Inferior parietal cortex (tissue), 1 donor: ENCODE results near the gene HLA-G.
"Not testable (repeated sequence)": the region's sequence is repeated elsewhere in the genome, so short reads cannot be mapped to it uniquely, and the experiment has no call there.

Experiments
- DNase-seq: peaks from one replicate; pipeline ENCODE4 v3.0.0-alpha.2; 2016; ENCODE audit errors: extremely low spot score

The HLA-G gene

DNA sequence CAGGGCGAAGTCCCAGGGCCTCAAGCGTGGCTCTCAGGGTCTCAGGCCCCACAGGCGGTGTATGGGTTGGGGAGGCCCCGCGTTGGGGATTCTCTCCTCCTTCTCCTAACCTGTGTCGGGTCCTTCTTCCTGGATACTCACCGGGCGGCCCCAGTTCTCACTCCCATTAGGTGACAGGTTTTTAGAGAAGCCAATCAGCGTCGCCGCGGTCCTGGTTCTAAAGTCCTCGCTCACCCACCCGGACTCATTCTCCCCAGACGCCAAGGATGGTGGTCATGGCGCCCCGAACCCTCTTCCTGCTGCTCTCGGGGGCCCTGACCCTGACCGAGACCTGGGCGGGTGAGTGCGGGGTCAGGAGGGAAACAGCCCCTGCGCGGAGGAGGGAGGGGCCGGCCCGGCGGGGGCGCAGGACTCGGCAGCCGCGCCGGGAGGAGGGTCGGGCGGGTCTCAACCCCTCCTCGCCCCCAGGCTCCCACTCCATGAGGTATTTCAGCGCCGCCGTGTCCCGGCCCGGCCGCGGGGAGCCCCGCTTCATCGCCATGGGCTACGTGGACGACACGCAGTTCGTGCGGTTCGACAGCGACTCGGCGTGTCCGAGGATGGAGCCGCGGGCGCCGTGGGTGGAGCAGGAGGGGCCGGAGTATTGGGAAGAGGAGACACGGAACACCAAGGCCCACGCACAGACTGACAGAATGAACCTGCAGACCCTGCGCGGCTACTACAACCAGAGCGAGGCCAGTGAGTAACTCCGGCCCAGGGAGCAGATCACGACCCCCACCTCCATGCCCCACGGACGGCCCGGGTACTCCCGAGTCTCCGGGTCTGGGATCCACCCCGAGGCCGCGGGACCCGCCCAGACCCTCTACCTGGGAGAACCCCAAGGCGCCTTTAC is at the start of gene HLA-G:
TSS of gene HLA-G (plus strand) at position 247 of the 892 bp plus-strand sequence. CDS start at position 267, 20 bp downstream.
- DNase-seq: no peak

DNA sequence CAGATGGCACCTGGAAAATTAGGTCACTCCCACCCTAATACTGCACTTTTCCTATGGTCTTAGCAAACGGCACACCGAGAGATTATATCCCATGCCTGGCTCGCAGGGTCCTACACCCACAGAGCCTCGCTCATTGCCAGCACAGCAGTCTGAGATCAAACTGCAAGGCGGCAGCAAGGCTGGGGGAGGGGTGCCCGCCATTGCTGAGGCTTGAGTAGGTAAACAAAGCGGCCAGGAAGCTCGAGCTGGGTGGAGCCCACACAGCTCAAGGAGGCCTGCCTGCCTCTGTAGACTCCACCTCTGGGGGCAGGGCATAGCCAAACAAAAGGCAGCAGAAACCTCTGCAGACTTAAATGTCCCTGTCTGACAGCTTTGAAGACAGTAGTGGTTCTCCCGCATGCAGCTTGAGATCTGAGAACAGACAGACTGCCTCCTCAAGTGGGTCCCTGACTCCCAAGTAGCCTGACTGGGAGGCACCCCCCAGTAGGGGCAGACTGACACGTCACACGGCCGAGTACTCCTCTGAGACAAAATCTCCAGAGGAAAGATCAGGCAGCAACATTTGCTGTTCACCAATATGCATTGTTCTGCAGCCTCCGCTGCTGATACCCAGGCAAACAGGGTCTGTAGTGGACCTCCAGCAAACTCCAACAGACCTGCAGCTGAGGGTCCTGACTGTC is 47.5 kb upstream of the HLA-G start:
- DNase-seq: not testable (repeated sequence)

DNA sequence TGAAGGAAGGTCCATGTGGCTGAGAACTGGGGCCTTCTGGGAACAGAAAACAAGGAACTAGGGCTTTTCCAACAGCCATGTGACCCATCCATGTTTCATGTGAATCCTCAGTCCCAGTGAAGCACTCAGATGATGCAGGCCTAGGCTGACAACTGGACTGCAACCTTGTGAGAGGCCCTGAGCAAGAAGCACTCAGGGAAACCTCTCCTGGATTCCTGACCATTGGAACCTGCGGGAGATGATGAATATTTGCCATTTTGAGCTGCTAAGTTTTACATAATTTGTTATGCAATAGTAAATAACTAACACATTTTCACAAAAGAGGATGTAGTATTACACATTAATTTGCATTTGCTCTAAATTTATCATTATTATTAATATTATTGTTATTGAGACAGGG is 38.4 kb upstream of the HLA-G start:
- DNase-seq: no peak

DNA sequence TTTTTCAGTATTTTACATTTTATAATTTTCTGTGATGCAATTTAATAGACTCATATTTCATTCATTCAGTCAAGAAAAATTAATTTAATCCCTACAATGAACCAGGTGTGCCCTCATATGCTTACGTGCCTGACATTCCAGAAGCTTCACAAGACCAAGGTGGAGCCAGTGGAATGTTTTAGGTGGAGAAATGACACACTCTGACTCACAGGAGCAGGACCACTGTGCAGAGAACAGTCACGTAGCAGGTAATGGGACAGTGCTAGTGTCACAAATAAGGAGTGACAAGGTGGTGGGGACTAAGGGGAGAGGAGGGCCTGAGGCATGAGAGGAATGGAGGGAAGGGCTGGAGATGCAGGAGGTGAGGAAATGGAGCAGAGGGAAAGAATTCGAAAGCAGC is 37.0 kb upstream of the HLA-G start:
- no peak for DNase-seq

DNA sequence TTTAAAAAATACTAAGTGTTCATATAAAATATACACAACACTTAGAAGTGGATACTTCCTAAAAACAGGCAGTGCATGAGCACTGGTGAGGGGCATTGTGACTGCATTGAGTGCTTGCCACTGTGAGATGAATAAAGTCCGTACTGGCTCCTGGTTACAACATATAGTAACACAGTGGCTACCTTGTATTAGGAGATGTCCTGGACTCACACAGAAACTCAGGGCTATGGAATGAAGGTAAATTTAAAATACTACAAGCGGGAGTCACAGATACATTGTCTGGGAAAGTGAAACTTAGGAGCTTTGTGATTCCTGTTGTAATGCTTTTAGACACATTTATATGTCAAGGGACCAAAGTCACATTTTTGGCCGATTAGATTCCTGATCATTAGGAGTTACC is 36.5 kb upstream of the HLA-G start:
- no peak for DNase-seq

DNA sequence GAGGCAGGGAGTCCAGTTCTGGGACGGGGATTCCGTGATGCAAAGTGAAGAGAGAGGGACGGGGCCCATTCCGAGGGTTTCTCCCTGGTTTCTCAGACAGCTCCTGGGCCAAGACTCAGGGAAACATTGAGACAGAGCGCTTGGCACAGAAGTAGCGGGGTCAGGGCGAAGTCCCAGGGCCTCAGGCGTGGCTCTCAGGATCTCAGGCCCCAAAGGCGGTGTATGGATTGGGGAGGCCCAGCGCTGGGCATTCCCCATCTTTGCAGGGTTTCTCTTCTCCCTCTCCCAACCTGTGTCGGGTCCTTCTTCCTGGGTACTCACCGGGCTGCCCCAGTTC is 35.9 kb upstream of the HLA-G start:
- DNase-seq: no peak

DNA sequence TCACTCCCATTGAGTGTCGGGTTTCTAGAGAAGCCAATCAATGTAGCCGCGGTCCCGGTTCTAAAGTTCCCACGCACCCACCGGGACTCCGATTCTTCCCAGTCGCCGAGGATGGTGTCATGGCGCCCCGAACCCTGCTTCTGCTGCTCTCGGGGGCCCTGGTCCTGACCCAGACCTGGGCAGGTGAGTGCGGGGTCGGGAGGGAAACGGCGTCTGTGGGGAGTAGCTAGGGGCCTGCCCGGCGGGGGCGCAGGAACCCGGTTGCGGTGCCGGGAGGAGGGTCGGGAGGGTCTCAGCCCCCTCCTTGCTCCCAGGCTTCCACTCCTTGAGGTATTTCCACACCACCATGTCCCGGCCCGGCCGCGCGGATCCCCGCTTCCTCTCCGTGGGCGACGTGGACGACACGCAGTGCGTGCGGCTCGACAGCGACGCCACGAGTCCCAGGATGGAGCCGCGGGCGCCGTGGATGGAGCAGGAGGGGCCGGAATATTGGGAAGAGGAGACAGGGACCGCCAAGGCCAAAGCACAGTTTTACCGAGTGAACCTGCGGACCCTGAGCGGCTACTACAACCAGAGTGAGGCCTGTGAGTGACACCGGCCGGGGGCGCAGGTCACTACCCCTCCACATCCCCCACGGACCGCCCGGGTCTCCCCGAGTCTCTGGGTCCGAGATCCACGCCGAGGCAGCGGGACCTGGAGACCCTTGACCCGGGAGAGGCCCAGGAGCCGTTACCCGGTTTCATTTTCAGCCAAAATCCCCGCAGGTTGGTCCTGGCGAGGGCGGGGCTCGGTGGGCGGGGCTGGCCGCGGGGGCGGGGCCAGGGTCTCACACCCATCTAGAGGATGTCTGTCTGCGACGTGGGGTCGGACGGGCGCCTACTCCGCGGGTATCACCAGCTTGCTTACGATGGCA is 35.2 kb upstream of the HLA-G start:
- peak; percentile 20 for DNase-seq

DNA sequence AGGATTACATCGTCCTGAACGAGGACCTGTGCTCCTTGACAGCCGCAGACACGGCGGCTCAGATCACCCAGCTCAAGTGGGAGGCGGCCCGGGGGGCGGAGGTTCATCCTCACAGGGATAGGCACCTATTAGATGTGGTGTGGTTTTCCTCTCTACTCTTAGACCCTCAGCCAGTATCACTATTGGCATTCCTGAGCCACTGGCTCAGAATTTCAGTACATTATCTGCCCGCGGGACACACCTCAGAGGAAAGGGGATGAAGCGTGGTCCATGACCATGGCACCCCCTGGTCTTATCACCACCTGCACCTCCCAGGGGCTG is 34.6 kb upstream of the HLA-G start:
- no peak for DNase-seq

DNA sequence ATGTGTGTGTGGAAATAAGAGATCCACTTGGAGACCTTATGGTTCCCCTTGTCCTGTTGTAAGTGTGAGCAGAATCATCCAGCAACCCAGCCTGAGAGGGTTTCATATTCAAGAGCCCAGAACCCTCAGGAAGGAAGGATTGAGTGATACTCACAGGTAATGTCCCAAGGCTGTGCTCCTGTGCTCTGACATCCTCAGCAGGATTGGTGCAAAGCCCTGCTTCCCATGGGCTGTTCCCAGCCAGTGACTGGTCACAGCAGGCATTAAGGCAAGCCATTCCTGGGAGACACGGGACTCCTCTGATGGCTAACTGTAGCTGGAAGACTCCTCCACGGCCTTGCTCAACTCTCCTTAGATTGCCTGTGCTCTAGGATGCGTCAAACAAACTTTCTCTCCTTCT is 33.8 kb upstream of the HLA-G start:
- DNase-seq: no peak

DNA sequence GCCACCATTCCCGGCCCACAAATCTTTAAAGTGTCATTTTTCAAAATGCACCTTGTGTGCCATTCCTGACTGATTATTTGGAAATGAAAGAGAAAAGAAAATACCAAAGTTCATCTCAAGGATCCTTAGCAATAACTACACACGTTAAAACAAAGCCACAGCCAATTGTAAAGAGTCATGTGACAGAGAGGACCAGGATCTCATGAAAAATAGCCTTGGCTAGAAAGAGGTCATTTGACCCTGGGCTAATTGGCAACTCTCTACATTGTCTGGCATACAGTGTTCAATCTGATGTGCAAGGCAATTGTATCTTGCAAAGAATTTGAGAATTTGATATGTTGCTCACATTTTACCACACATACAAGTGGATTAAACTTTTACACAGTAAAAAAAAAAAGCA is 31.6 kb upstream of the HLA-G start:
- no peak for DNase-seq

DNA sequence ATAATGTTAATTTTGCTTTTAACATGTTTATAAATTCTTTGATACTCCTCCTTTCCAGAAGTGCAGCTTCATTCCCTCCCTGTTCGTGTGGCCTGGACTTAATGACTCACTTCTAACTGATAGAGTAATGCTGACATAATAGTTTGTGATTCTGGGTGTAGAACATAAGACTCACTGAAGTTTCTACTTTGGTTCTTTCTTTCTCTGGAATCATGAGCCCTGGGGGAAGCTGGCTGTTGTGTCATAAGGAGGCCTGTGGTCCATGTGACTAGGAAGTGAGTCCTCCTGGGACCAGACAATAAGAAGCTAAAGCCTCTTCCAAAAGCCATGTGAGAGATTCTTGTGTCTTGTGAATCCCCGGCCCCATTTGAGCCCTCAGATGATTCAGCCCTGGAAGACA is 30.5 kb upstream of the HLA-G start:
- no peak for DNase-seq

DNA sequence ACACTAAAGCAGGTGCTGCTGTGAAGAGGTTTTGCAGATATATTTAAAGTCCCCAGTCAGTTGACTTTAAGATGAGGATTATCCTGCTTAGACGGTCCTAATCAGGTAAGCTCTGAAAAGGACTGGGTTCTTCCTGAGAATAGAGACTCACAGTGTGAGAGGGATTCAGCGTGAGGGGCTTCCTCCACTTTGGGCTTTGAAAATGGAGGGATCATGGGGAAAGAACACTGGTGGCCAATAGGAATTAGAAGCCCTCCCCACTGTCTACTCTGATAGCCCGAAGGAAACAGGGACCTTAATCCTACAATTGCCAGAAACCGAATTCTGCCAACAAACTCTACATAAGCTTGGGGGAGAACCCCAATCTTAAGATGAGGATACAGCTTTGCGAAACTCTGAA is 29.7 kb upstream of the HLA-G start:
- no peak for DNase-seq

DNA sequence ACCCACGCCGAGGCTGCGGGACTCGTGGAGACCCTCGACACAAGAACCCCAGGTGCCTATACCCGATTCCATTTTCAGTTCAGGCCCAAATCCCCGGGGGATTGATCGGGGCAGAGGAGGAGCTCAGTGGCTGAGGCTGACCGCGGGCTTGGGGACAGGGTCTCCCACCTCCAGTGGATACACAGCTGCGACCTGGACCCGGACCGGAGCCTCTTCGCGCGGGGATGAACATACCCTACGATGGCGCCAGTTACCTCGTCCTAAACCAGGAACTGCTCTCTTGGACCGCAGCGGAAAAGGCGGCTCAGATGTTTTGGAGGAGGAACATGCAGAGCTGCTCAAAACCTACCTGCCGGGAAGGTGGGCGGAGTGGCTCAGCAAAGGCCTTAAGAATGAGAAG is 27.4 kb upstream of the HLA-G start:
- DNase-seq: no peak

DNA sequence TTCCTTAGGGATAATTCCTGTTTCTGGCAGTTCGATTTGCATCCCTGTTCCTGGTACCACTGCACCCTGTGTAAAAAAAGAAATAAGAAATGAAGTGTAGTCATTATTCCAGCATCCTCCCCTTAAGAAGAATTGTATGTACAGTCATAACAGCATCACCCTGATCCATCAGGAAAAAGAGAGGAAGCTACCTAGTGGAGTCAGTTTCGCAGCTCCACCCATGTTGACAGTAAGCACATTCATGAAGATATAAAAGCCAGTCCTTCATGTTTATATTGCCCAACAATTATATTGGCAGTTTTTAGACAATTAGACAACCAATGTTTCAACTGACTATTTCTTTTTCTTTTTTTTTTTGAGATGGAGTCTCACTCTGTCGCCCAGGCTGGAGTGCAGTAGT is 21.2 kb upstream of the HLA-G start:
- DNase-seq: no peak

DNA sequence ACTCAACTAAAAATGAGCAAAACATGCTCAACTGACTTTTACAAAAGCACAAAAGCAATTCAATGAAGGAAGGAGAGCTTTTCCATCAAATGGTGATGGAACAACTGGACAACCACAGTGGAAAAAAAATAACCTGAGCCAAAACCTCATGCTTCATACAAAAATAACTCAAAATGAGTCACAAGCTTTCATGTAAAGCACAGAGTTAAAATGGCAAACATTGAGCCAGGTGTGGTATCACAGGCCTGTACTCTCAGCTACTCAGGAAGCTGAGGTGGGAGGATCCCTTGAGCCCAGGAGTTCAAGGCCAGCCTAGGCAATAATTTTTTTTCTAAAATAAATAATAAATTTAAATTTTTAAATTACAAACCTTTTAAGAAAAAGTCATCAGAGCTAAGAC is 18.4 kb upstream of the HLA-G start:
- DNase-seq: no peak

DNA sequence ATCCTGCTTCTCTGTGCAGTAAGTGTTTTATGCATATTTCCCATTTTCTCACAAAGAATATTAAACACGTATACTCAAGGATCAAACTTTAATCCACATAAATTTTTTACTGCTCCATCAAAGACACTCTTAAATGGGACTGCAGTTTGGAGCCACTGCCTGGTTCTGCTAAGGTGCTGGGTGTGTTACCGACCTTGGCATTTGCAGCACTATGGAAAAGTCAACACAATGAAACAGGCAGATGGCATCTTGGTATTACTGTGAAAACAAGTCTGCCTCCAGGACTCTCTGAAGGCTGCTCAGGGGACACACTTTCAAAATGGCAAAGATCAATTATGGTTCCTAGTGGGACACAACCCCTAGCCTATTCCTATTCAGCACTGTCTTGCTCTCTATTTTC is 17.3 kb upstream of the HLA-G start:
- DNase-seq: no peak

DNA sequence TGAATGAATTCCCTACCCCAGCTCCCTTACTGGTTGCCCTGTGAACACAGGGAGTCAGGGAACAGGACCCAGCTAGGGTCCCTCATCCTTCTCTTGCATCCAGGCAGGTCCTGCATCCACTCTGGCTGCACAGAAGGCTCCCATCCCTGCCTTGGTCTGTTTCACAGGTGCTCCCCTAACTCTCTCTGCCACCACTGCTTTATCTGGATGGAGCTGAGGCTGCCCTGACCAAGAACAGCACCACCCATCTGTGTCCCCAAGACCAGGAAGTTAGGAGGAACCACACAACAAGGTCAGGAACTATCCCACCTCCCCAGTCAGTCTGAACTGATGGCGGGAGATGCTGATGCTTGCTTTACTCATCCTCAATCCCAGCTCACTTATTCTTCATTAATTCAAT is 16.2 kb upstream of the HLA-G start:
- DNase-seq: no peak

DNA sequence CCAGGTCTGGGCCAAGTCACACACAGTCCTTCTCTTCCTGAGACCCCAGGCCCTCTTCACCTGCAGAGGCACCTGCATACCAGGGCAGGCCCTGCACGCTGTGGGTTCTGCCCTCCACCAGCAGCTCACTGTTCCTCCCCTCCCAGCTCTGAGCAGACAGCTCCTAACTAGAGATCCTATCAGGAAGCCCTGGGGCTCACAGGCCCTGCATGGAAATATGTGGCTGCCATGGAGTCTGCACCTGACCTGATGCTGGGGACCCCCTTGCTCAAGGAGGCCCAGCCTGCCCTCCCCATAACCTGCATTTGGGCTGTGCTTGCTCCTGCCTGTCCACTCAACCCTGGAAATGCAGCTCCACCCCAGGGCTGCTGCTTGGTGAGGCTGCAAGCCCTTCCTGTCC is 14.6 kb upstream of the HLA-G start:
- no peak for DNase-seq

DNA sequence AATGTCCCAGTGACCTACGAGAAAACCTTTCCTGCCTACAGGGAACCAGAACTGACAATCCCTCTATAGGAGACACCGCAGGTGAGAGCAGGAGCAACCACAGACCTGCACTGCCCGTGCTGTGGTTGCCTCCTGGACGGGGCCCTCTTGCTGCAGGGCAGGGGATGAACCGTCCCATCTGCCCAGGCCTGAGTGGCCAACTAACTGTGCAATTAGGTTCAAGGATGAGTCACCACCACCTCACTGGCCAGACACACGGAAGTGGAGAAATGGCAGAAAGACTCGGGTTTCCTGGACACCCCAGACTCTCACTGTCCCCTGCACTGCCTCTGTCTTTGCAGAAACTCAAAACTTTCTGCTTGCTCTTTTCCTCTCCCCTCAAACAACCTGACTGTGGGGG is 13.8 kb upstream of the HLA-G start:
- no peak for DNase-seq

DNA sequence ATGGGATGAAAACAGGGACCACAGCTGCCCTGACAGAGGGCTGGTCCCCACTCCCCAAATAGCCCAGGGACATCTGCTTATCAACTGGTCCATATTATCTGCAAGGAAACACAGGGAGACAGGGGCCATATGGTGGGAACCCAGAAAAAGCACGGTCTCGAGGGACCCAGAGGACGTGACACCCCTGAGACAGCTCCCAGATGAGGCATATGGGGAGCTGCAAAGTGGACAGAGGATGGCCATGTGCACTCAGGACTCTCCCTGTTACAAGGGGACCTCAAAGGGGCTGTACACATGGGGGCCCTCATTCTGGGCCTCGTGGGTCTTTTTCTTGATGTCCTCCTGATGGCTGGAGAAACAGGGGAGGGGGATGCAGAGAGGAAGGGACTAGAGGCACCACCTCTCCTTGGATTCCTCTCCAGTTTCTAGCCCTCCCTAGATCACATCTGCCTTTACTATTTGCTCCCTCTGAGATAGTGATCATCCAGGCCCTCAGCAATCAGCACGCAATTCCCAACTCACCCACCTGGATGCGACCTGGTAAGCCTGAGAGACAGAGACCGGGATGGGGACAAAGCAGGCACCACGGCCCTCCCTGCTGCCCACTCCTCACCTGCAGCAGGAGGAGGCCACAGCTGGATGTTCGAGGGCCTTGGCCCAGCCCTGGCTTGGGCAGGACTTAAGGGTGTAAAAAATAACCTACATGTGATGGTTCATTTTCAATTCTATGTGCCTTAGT is 13.1 kb upstream of the HLA-G start:
- DNase-seq: no peak

DNA sequence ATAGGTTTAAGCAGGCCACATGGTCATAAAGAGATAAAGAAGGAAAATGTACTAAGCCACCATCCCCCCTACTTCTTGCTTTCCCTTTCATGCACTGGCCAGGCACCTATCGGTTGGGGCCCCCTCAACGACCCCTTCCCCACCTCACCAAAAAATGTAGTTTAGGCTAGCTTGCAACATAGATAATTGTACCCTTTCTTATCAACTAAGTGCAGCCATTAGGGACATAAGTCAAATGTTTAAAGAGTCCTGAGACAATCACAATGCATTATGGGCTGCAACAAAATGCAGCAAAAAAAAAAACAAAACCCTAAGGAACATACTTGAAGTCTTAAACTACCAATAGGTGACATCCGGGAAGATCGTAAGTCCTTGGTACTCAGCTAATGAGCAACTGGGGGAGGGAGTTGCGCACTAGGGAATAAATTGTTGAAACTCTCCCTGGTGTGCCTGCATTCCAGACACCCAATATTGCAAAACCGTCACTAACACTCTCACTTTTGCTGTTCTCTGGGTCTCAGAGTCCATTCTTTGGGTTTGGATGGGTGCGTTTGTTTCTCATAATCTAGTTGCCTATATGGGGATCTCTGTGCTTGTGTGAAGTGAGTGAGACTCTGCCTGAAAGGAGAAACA is 12.4 kb upstream of the HLA-G start:
- no peak for DNase-seq
